Type B pancreatic cell (in vitro differentiated cells): ENCODE results near the gene DRD4. TPM values are rescaled to one million over a fixed set of nuclear protein-coding genes. Genes with fewer than 3 reads are reported as not detected.

Experiments
- DNase-seq: peaks from one replicate; pipeline ENCODE4 v3.0.0; 2021; ENCODE audit warnings: mixed read lengths; ENCODE audit not compliant: unreplicated experiment; ENCODE audit errors: extremely low spot score
- H3K27ac Mint-ChIP-seq: 2 replicates; pipeline ENCODE4 v1.8.0; 2021; ENCODE audit warnings: mild to moderate bottlenecking, mixed read lengths
- H3K27me3 Mint-ChIP-seq: 2 replicates; pipeline ENCODE4 v1.8.0; 2021; ENCODE audit warnings: mixed read lengths
- H3K36me3 Mint-ChIP-seq: 2 replicates; pipeline ENCODE4 v1.8.0; 2021; ENCODE audit warnings: mixed read lengths
- H3K4me1 Mint-ChIP-seq: one replicate; pipeline ENCODE4 v1.8.0; 2021; ENCODE audit warnings: mixed read lengths; ENCODE audit not compliant: unreplicated experiment
- H3K4me3 Mint-ChIP-seq: 2 replicates; pipeline ENCODE4 v1.8.0; 2021; ENCODE audit warnings: mild to moderate bottlenecking, mixed read lengths
- H3K9me3 Mint-ChIP-seq: 2 replicates; pipeline ENCODE4 v1.8.0; 2021; ENCODE audit warnings: mixed read lengths
- CTCF ChIP-seq: fragments of 200-600 bp; sonication (generic); conservative IDR thresholded peaks from 2 replicates; pipeline ENCODE4 v1.5.0; 2021; ENCODE audit warnings: antibody characterized with exemption, mild to moderate bottlenecking
- total RNA-seq: library from RNA; stranded (reverse); gene quantifications from 2 replicates; pipeline ENCODE4 v1.2.1, GENCODE V29; 2021; ENCODE audit warnings: low replicate concordance

The DRD4 gene
- total RNA-seq, 1 donor from 2014 or later, result 1.2 TPM

DNA sequence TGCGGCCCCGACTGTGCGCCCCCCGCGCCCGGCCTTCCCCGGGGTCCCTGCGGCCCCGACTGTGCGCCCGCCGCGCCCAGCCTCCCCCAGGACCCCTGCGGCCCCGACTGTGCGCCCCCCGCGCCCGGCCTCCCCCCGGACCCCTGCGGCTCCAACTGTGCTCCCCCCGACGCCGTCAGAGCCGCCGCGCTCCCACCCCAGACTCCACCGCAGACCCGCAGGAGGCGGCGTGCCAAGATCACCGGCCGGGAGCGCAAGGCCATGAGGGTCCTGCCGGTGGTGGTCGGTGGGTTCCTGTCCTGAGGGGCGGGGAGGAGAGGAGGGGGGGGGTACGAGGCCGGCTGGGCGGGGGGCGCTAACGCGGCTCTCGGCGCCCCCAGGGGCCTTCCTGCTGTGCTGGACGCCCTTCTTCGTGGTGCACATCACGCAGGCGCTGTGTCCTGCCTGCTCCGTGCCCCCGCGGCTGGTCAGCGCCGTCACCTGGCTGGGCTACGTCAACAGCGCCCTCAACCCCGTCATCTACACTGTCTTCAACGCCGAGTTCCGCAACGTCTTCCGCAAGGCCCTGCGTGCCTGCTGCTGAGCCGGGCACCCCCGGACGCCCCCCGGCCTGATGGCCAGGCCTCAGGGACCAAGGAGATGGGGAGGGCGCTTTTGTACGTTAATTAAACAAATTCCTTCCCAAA is 3.1 kb downstream of the DRD4 start:
- H3K4me1 Mint-ChIP-seq, result no peaks in the 10 kb centered on the region
- H3K27ac Mint-ChIP-seq, result no peak overlapping the region
- peaks cover 43% of the 10 kb centered on the region for H3K27me3 Mint-ChIP-seq
- no peaks in the 10 kb centered on the region for H3K36me3 Mint-ChIP-seq
- DNase-seq, result no peak
- H3K4me3 Mint-ChIP-seq, result peak overlapping the region; percentile 67
- H3K9me3 Mint-ChIP-seq, result no peaks in the 10 kb centered on the region
- TF ChIP-seq CTCF, result no peak

DNA sequence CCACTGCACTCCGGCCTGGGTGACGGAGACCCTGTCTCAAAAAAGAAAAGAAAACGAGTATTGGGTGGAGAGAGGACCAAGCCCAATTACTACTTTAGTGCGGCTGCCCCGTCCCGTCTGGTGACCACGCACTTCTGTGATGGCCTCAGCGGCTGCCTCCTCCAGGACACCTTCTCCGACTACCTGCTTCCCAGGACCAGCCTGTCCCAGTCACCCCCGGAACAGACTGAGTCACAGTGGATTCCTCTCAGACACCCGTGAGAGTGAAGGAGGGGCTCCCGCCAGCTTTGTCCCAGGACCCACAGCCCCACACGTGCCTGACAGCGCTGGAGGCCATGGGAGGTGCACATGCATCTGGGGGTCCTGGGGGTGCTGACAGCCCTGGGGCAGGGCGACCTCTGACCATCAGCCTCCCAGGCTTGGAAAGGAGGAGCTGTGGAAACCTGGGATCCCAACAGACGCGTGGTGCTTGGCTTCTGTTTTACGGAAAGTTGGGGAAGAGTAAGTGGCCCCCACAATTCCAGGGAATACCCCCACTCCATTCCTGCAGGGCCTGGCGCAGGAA is 4.8 kb downstream of the DRD4 start:
- no peak for DNase-seq
- H3K9me3 Mint-ChIP-seq, result no peaks in the 10 kb centered on the region

GRCh38 chr11:643366-643765 is 6.3 kb downstream of the DRD4 start:
- H3K27ac Mint-ChIP-seq, result no peak overlapping the region
- TF ChIP-seq CTCF, result no peak
- H3K9me3 Mint-ChIP-seq, result no peaks in the 10 kb centered on the region
- peaks cover 4% of the 10 kb centered on the region for H3K36me3 Mint-ChIP-seq
- H3K4me3 Mint-ChIP-seq, result no peak overlapping the region
- DNase-seq, result no peak
- H3K27me3 Mint-ChIP-seq, result peaks cover 16% of the 10 kb centered on the region
- no peaks in the 10 kb centered on the region for H3K4me1 Mint-ChIP-seq

More for the DNA sequence above, 4.8 kb downstream of the DRD4 start:
- Mint-ChIP-seq H3K36me3 (no peaks in the 10 kb centered on the region), H3K4me1 (no peaks in the 10 kb centered on the region), H3K27me3 (peaks cover 27% of the 10 kb centered on the region), H3K4me3 (no peak overlapping the region), H3K27ac (no peak overlapping the region)
- no peak for TF ChIP-seq CTCF

DNA sequence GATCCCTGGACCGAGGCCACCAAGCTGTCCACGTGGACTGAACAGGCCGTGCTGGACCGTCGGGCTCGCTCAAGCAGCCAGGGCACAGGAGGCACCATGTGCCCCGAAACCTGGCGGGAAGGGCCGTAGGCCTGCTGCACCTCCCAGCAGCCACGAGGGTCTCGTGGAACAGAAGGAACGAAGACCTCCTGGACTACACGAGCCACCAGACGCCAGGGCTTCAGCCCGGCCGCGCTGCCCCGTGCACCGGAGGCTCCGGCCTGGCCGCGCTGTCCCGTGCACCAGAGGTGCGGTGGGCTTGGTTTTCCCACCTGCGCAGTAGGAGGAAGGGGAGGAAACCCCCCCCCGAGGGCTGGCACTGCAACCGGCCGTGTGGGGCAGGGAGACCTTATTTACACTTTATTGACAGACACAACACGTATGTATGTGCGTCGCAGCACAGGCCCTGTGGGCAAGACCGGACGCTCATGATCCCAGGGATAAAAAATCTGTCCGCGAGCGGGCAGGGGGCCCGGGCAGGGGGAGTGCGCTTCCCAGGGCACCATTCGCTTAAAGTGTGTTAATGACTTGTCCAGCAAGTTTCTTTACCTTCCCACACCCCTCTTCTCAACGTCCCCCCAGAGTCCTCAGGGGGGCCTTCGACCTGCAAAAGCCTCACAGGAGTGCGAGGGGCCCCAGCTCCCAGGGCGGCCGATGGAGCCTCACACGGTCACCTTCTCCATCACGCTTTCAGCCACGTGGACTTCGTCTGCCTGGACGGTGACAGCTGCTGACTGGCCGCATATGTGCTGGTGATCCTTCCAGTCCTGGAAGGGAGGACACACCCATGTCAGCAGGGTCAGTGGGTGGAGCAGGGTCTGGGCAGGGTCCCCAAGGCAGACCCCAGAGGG is 7.0 kb downstream of the DRD4 start:
- DNase-seq, result no peak
- peaks cover 8% of the 10 kb centered on the region for H3K36me3 Mint-ChIP-seq
- H3K27me3 Mint-ChIP-seq, result peaks cover 8% of the 10 kb centered on the region

DNA sequence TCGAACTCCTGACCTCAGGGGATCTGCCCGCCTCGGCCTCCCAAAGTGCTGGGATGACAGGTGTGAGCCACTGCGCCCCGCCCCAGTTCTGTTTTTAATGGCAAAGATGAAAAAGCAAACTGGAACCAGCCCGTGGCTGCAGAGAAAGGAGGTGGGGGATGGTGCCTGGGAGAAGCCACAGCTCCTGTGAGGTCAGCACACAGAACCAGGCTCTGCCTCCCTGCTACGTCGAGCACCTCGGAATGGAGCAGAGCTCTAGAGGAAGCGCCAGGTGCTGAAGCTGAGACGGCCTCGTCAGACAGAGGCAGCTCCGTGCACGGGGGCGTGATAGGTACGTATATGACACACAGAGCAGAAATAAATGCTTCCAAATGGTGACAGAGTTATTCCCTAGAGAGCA is 8.5 kb downstream of the DRD4 start:
- no peak for DNase-seq
- H3K36me3 Mint-ChIP-seq, result peaks cover 8% of the 10 kb centered on the region
- H3K9me3 Mint-ChIP-seq, result no peaks in the 10 kb centered on the region
- no peaks in the 10 kb centered on the region for H3K4me1 Mint-ChIP-seq
- H3K27ac Mint-ChIP-seq, result no peak overlapping the region
- H3K27me3 Mint-ChIP-seq, result peaks cover 4% of the 10 kb centered on the region
- no peak overlapping the region for H3K4me3 Mint-ChIP-seq
- no peak for TF ChIP-seq CTCF

More for the DNA sequence above, 7.0 kb downstream of the DRD4 start:
- no peaks in the 10 kb centered on the region for H3K9me3 Mint-ChIP-seq
- no peak for TF ChIP-seq CTCF
- H3K27ac Mint-ChIP-seq, result no peak overlapping the region
- no peaks in the 10 kb centered on the region for H3K4me1 Mint-ChIP-seq
- no peak overlapping the region for H3K4me3 Mint-ChIP-seq
